Activated naive CD8-positive, alpha-beta T cell treated with anti-CD3 and anti-CD28 coated beads, Interleukin-2, amount 50 U/mL, for 24 hours (primary cell): ENCODE data around the gene ATP10D.
"Not testable (repeated sequence)": the region's sequence is repeated elsewhere in the genome, so short reads cannot be mapped to it uniquely, and the experiment has no call there.

Source experiments
- ATAC-seq: fragments of 150-1000 bp; cut with Tn5 transposase; one replicate; pipeline ENCODE4 v1.10.0; 2021
- DNase-seq: peaks from one replicate; pipeline ENCODE4 v3.0.0; 2021
- H3K27ac Mint-ChIP-seq: one replicate; pipeline ENCODE4 v1.8.0; 2021; ENCODE audit warnings: mild to moderate bottlenecking, mixed read lengths
- H3K27me3 Mint-ChIP-seq: one replicate; pipeline ENCODE4 v1.8.0; 2021; ENCODE audit warnings: mixed read lengths
- H3K36me3 Mint-ChIP-seq: one replicate; pipeline ENCODE4 v1.8.0; 2021; ENCODE audit warnings: low read depth, mixed read lengths
- H3K4me1 Mint-ChIP-seq: one replicate; pipeline ENCODE4 v1.8.0; 2021; ENCODE audit warnings: mixed read lengths
- H3K4me3 Mint-ChIP-seq: one replicate; pipeline ENCODE4 v1.8.0; 2021; ENCODE audit warnings: mild to moderate bottlenecking, moderate library complexity, mixed read lengths
- H3K9me3 Mint-ChIP-seq: one replicate; pipeline ENCODE4 v1.8.0; 2021; ENCODE audit warnings: mixed read lengths

ATP10D gene

GRCh38 chr4:47505147-47505546, 20.1 kb downstream of the ATP10D start:
- H3K36me3 Mint-ChIP-seq = no peaks in the 10 kb centered on the region
- no peak for DNase-seq
- no peak for ATAC-seq
- H3K27ac Mint-ChIP-seq = no peak overlapping the region
- no peaks in the 10 kb centered on the region for H3K9me3 Mint-ChIP-seq
- no peaks in the 10 kb centered on the region for H3K27me3 Mint-ChIP-seq
- no peak overlapping the region for H3K4me3 Mint-ChIP-seq
- H3K4me1 Mint-ChIP-seq = peaks cover 2% of the 10 kb centered on the region

GRCh38 chr4:47505666-47506065, 20.6 kb downstream of the ATP10D start:
- ATAC-seq (no peak), DNase-seq (no peak)
- no peaks in the 10 kb centered on the region for H3K36me3 Mint-ChIP-seq
- H3K9me3 Mint-ChIP-seq = no peaks in the 10 kb centered on the region
- H3K4me3 Mint-ChIP-seq = no peak overlapping the region
- no peaks in the 10 kb centered on the region for H3K27me3 Mint-ChIP-seq
- no peak overlapping the region for H3K27ac Mint-ChIP-seq
- H3K4me1 Mint-ChIP-seq = peaks cover 6% of the 10 kb centered on the region

- Mint-ChIP-seq H3K9me3 (no peaks in the 10 kb centered on the region), H3K4me1 (peaks cover 14% of the 10 kb centered on the region), H3K27me3 (no peaks in the 10 kb centered on the region), H3K27ac (no peak overlapping the region), H3K36me3 (peaks cover 9% of the 10 kb centered on the region), H3K4me3 (no peak overlapping the region)
- no peak for DNase-seq
- ATAC-seq = no peak
These were observed 25.6 kb downstream of the ATP10D start for GRCh38 chr4:47510506-47511143.

GRCh38 chr4:47513461-47513860, 28.4 kb downstream of the ATP10D start:
- DNase-seq = no peak
- no peak for ATAC-seq
- Mint-ChIP-seq H3K9me3 (no peaks in the 10 kb centered on the region), H3K4me3 (no peak overlapping the region), H3K4me1 (peaks cover 14% of the 10 kb centered on the region), H3K36me3 (peaks cover 9% of the 10 kb centered on the region), H3K27me3 (no peaks in the 10 kb centered on the region), H3K27ac (no peak overlapping the region)

- H3K4me1 Mint-ChIP-seq = peaks cover 14% of the 10 kb centered on the region
- peak; percentile 88 for ATAC-seq
- H3K4me3 Mint-ChIP-seq = no peak overlapping the region
These were observed 34.3 kb downstream of the ATP10D start for GRCh38 chr4:47519239-47519883.

GRCh38 chr4:47525154-47525819, 40.2 kb downstream of the ATP10D start:
- Mint-ChIP-seq H3K36me3 (peaks cover 38% of the 10 kb centered on the region), H3K4me3 (no peak overlapping the region), H3K9me3 (peaks cover 30% of the 10 kb centered on the region), H3K4me1 (peaks cover 13% of the 10 kb centered on the region), H3K27me3 (no peaks in the 10 kb centered on the region), H3K27ac (no peak overlapping the region)
- ATAC-seq (no peak), DNase-seq (no peak)

More at GRCh38 chr4:47519239-47519883, 34.3 kb downstream of the ATP10D start:
- no peak overlapping the region for H3K27ac Mint-ChIP-seq
- no peaks in the 10 kb centered on the region for H3K27me3 Mint-ChIP-seq
- H3K36me3 Mint-ChIP-seq = peaks cover 6% of the 10 kb centered on the region
- no peaks in the 10 kb centered on the region for H3K9me3 Mint-ChIP-seq
- no peak for DNase-seq

GRCh38 chr4:47526281-47526680, 41.2 kb downstream of the ATP10D start:
- Mint-ChIP-seq H3K4me1 (peaks cover 18% of the 10 kb centered on the region), H3K36me3 (peaks cover 44% of the 10 kb centered on the region), H3K27ac (no peak overlapping the region), H3K4me3 (no peak overlapping the region), H3K27me3 (no peaks in the 10 kb centered on the region), H3K9me3 (peaks cover 30% of the 10 kb centered on the region)
- no peak for ATAC-seq
- DNase-seq = no peak

- H3K4me3 Mint-ChIP-seq, H3K27me3 Mint-ChIP-seq, DNase-seq, H3K27ac Mint-ChIP-seq, ATAC-seq: not testable (repeated sequence)
- peaks cover 39% of the 10 kb centered on the region for H3K4me1 Mint-ChIP-seq
- H3K9me3 Mint-ChIP-seq = peaks cover 30% of the 10 kb centered on the region
- H3K36me3 Mint-ChIP-seq = peaks cover 52% of the 10 kb centered on the region
These were observed 43.6 kb downstream of the ATP10D start for GRCh38 chr4:47528646-47529045.

- H3K27ac Mint-ChIP-seq = peak overlapping the region; percentile 81
- H3K27me3 Mint-ChIP-seq = no peaks in the 10 kb centered on the region
- H3K9me3 Mint-ChIP-seq = peaks cover 40% of the 10 kb centered on the region
- no peak overlapping the region for H3K4me3 Mint-ChIP-seq
- no peak for DNase-seq
- H3K36me3 Mint-ChIP-seq = peaks cover 58% of the 10 kb centered on the region
- H3K4me1 Mint-ChIP-seq = peaks cover 57% of the 10 kb centered on the region
- no peak for ATAC-seq
These were observed 45.7 kb downstream of the ATP10D start for GRCh38 chr4:47530801-47531200.

- H3K27ac Mint-ChIP-seq = peak overlapping the region; percentile 81
- H3K36me3 Mint-ChIP-seq = peaks cover 61% of the 10 kb centered on the region
- peaks cover 56% of the 10 kb centered on the region for H3K4me1 Mint-ChIP-seq
- peaks cover 40% of the 10 kb centered on the region for H3K9me3 Mint-ChIP-seq
- H3K27me3 Mint-ChIP-seq = no peaks in the 10 kb centered on the region
- ATAC-seq (peak; percentile 99), DNase-seq (peak; percentile 53)
- peak overlapping the region; percentile 22 for H3K4me3 Mint-ChIP-seq
These were observed 46.3 kb downstream of the ATP10D start for GRCh38 chr4:47531241-47531953.

GRCh38 chr4:47531954-47532321, 46.9 kb downstream of the ATP10D start:
- no peak for DNase-seq
- Mint-ChIP-seq H3K9me3 (peaks cover 36% of the 10 kb centered on the region), H3K4me3 (peak overlapping the region; percentile 22), H3K4me1 (peaks cover 57% of the 10 kb centered on the region), H3K36me3 (peaks cover 58% of the 10 kb centered on the region), H3K27me3 (no peaks in the 10 kb centered on the region), H3K27ac (peak overlapping the region; percentile 81)
- ATAC-seq = no peak

- DNase-seq (no peak), ATAC-seq (no peak)
- peak overlapping the region; percentile 44 for H3K27ac Mint-ChIP-seq
- H3K36me3 Mint-ChIP-seq = peaks cover 55% of the 10 kb centered on the region
- no peaks in the 10 kb centered on the region for H3K27me3 Mint-ChIP-seq
- H3K4me3 Mint-ChIP-seq = peak overlapping the region; percentile 30
- H3K9me3 Mint-ChIP-seq = peaks cover 36% of the 10 kb centered on the region
- peaks cover 57% of the 10 kb centered on the region for H3K4me1 Mint-ChIP-seq
These were observed 47.6 kb downstream of the ATP10D start for GRCh38 chr4:47532658-47533057.

- peaks cover 47% of the 10 kb centered on the region for H3K36me3 Mint-ChIP-seq
These were observed 48.7 kb downstream of the ATP10D start for GRCh38 chr4:47533689-47534347.

GRCh38 chr4:47534772-47535171, 49.7 kb downstream of the ATP10D start:
- H3K9me3 Mint-ChIP-seq = peaks cover 15% of the 10 kb centered on the region
- H3K36me3 Mint-ChIP-seq = peaks cover 38% of the 10 kb centered on the region
- H3K27ac Mint-ChIP-seq = no peak overlapping the region
- DNase-seq = no peak
- no peak for ATAC-seq
- peaks cover 51% of the 10 kb centered on the region for H3K4me1 Mint-ChIP-seq
- no peaks in the 10 kb centered on the region for H3K27me3 Mint-ChIP-seq
- no peak overlapping the region for H3K4me3 Mint-ChIP-seq

More at GRCh38 chr4:47533689-47534347, 48.7 kb downstream of the ATP10D start:
- peak; percentile 56 for ATAC-seq
- DNase-seq = no peak
- H3K9me3 Mint-ChIP-seq = peaks cover 25% of the 10 kb centered on the region
- peaks cover 55% of the 10 kb centered on the region for H3K4me1 Mint-ChIP-seq
- H3K27ac Mint-ChIP-seq = peak overlapping the region; percentile 85
- no peaks in the 10 kb centered on the region for H3K27me3 Mint-ChIP-seq
- H3K4me3 Mint-ChIP-seq = peak overlapping the region; percentile 53
